Measurements from ENCODE around the gene PSD. TPM values are rescaled to one million over a fixed set of nuclear protein-coding genes. Genes with fewer than 3 reads are reported as not detected.
A peak's percentile ranks its signal among the peaks of the same experiment; 100 is the strongest.

Gene PSD
- total and polyA plus RNA-seq, 12 donors: 0.19 to 1.5 (median 0.42) TPM; not detected in 1

- Histone ChIP-seq H3K4me3 (peak overlapping the region; percentile 82 to 99 (median 94)), H3K4me1 (peaks cover 4 to 46% (median 12%) of the 10 kb centered on the region in 9 donors), H3K9me3 (no peaks in the 10 kb centered on the region), H3K36me3 (peaks cover 0 to 3% (median 0%) of the 10 kb centered on the region in 9 donors), H3K27me3 (peaks cover 0 to 13% (median 5%) of the 10 kb centered on the region in 7 donors), H3K27ac (peak overlapping the region; percentile 60 to 94 (median 90))
- intact Hi-C loops (cut with DNase I): loop anchor here in 2 of 10 donors (2.0 to 5.0 kb wide), 2 partner anchors 71 kb away; partner anchors contain the start of genes ACTR1A (in 2 of the 2) and SUFU (in 2 of the 2)
- ATAC-seq (peak in 6 of 8 donors; percentile 3 to 48 (median 8)), DNase-seq (no peak)
- TF ChIP-seq, protein P1, sequence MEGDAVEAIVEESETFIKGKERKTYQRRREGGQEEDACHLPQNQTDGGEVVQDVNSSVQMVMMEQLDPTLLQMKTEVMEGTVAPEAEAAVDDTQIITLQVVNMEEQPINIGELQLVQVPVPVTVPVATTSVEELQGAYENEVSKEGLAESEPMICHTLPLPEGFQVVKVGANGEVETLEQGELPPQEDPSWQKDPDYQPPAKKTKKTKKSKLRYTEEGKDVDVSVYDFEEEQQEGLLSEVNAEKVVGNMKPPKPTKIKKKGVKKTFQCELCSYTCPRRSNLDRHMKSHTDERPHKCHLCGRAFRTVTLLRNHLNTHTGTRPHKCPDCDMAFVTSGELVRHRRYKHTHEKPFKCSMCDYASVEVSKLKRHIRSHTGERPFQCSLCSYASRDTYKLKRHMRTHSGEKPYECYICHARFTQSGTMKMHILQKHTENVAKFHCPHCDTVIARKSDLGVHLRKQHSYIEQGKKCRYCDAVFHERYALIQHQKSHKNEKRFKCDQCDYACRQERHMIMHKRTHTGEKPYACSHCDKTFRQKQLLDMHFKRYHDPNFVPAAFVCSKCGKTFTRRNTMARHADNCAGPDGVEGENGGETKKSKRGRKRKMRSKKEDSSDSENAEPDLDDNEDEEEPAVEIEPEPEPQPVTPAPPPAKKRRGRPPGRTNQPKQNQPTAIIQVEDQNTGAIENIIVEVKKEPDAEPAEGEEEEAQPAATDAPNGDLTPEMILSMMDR (IDR thresholded peaks at IDR 0.05): no peak
- WGBS, 2 donors: 17 to 19% methylated on average over 4 of the region's 4 CpGs
These were observed 13.0 kb upstream of the PSD start for GRCh38 chr10:102431452-102432124.

DNA sequence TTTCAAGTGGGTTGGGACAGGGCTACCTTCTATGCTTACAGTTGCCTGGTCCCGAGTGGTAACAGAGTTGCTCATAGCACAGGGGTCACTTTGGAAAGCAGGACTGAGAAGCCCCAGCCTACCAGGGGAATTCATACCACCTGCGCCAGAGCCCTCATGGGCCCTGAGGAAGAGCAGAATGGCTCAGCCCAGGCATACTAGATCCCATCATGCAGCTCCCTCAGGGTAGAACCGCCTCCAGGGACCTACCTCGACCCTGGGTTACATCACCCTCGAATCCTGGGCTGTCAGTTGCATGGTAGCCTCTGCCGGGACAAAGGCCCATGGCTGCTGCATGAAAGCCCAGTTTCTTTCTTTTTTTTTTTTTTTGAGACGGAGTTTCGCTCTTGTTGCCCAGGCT lies 10.9 kb upstream of the PSD start:
- Histone ChIP-seq H3K4me3 (no peak overlapping the region), H3K4me1 (peaks cover 4 to 26% (median 12%) of the 10 kb centered on the region in 9 donors), H3K27me3 (peaks cover 0 to 8% (median 2%) of the 10 kb centered on the region in 7 donors), H3K36me3 (peaks cover 0 to 10% (median 0%) of the 10 kb centered on the region in 9 donors), H3K9me3 (no peaks in the 10 kb centered on the region), H3K27ac (no peak overlapping the region)
- TF ChIP-seq, protein P1 (IDR thresholded peaks at IDR 0.05): no peak
- intact Hi-C loops (cut with DNase I): loop anchor here in 1 of 10 donors (10.0 kb wide), 1 partner anchor 45 kb away; no protein-coding TSS in a partner anchor
- 80 to 83% methylated on average over 8 of the region's 8 CpGs for WGBS, 2 donors
- DNase-seq (no peak), ATAC-seq (no peak)

DNA sequence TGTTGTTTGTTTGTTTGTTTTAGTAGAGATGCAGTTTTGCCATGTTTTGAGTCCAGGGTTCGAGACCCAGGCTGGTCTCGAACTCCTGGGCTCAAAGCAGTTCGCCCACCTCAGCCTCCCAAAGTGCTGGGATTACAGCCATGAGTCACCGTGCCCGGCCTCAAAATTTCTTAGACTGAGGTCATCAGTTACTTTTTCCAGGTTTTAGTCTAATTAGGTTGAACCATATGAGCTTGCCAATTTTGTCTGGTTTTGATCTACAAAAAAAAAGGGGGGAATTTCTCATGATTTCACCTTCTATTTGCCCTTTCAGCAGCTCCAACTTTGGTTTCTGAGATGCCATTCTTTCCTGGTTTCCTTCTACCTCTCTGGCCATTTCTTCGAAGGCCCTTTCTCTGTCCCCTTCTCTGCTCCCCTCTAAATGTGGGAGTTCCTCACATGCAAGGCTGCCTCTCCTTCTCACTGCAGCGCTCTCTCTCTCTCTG lies 8.3 kb upstream of the PSD start:
- H3K27ac ChIP-seq: no peak overlapping the region
- peaks cover 8 to 30% (median 24%) of the 10 kb centered on the region in 9 donors for H3K4me1 ChIP-seq
- no peak for ATAC-seq
- no peaks in the 10 kb centered on the region for H3K27me3 ChIP-seq
- WGBS, 2 donors: 88 to 90% methylated on average over 7 of the region's 7 CpGs
- intact Hi-C loops (cut with DNase I): loop anchor here in 1 of 10 donors (10.0 kb wide), 1 partner anchor 48 kb away; no protein-coding TSS in a partner anchor
- DNase-seq: no peak
- TF ChIP-seq, protein P1 (IDR thresholded peaks at IDR 0.05): no peak
- H3K36me3 ChIP-seq: peaks cover 0 to 27% (median 0%) of the 10 kb centered on the region in 9 donors
- H3K9me3 ChIP-seq: no peaks in the 10 kb centered on the region
- H3K4me3 ChIP-seq: no peak overlapping the region

- 69 to 95% methylated on average over 1 of the region's 1 CpG for WGBS, 2 donors
- intact Hi-C loops (cut with DNase I): loop anchor here in 1 of 10 donors (10.0 kb wide), 1 partner anchor 49 kb away; no protein-coding TSS in a partner anchor
- ATAC-seq (no peak), DNase-seq (no peak)
- no peak overlapping the region for H3K27ac ChIP-seq
- peaks cover 0 to 25% (median 0%) of the 10 kb centered on the region in 9 donors for H3K36me3 ChIP-seq
- no peaks in the 10 kb centered on the region for H3K9me3 ChIP-seq
- TF ChIP-seq, protein P1 (IDR thresholded peaks at IDR 0.05): no peak
- H3K4me1 ChIP-seq: peaks cover 5 to 24% (median 20%) of the 10 kb centered on the region in 9 donors
- H3K4me3 ChIP-seq: no peak overlapping the region
- H3K27me3 ChIP-seq: no peaks in the 10 kb centered on the region
These were observed 6.9 kb upstream of the PSD start for GRCh38 chr10:102425444-102425843.

Measured in heart right ventricle (tissue), 16 donors.